H1 (cell line): ENCODE measurements around the gene ARRB1. TPM values are rescaled to one million over a fixed set of nuclear protein-coding genes. Genes with fewer than 3 reads are reported as not detected.

Experiments
- CTCF ChIA-PET: fragments of 300-600 bp; sonication (Branson Sonifier 250); formaldehyde crosslinking; loops from one replicate; lab custom pipeline; 2021; ENCODE audit not compliant: partially characterized antibody; lab: Charles Lee
- POLR2A ChIA-PET: fragments of 300-600 bp; sonication (Branson Sonifier 250); formaldehyde crosslinking; loops from one replicate; lab custom pipeline; 2021; ENCODE audit warnings: inconsistent platforms; ENCODE audit not compliant: partially characterized antibody; lab: Charles Lee
- DNase-seq, 2 experiments: peaks; one replicate each; pipeline versions ENCODE4 v3.0.0 to v3.0.0-alpha.2; 2010 to 2022; ENCODE audit warnings: low spot score in 2 of 2, low read depth in 1 of 2, mixed read lengths in 1 of 2
- FAIRE-seq: peaks from 2 replicates; lab custom pipeline; 2011; peaks lifted over from hg19 to GRCh38; lab: Jason Lieb, UNC
- H2AFZ ChIP-seq: 2 replicates; pipeline ENCODE4 v1.8.1; 2012; ENCODE audit warnings: low read length, inconsistent platforms
- H2AK5ac ChIP-seq: 2 replicates; pipeline ENCODE4 v1.6.1; 2013; ENCODE audit warnings: low read depth, low read length
- H2BK120ac ChIP-seq: replicated peaks from 2 replicates; pipeline ENCODE3; 2013; ENCODE audit warnings: low read depth, low read length, inconsistent platforms
- H2BK12ac ChIP-seq: 2 replicates; pipeline ENCODE4 v1.6.1; 2013; ENCODE audit warnings: low read depth, low read length
- H2BK15ac ChIP-seq: 2 replicates; pipeline ENCODE4 v1.6.1; 2013; ENCODE audit warnings: low read length
- H2BK20ac ChIP-seq: 2 replicates; pipeline ENCODE4 v1.6.1; 2013; ENCODE audit warnings: low read length
- H2BK5ac ChIP-seq: 2 replicates; pipeline ENCODE4 v1.6.1; 2013; ENCODE audit warnings: low read depth, low read length
- H3K14ac ChIP-seq: 2 replicates; pipeline ENCODE4 v1.6.1; 2013; ENCODE audit warnings: inconsistent platforms; ENCODE audit not compliant: insufficient read length
- H3K18ac ChIP-seq: 2 replicates; pipeline ENCODE4 v1.6.1; 2013; ENCODE audit warnings: low read length; ENCODE audit errors: extremely low read depth
- H3K23ac ChIP-seq: 2 replicates; pipeline ENCODE4 v1.6.1; 2013; ENCODE audit warnings: inconsistent platforms; ENCODE audit not compliant: insufficient read length
- H3K23me2 ChIP-seq: 2 replicates; pipeline ENCODE4 v1.6.1; 2013; ENCODE audit warnings: low read depth, low read length
- H3K27ac ChIP-seq: 2 replicates; pipeline ENCODE4 v1.6.1; 2011; ENCODE audit warnings: low read depth, low read length, inconsistent platforms
- H3K27me3 ChIP-seq, 4 experiments: replicated peaks in 1 of 4; 1 replicate in 1 of 4; 2 replicates in 3 of 4; pipeline versions ENCODE4 v1.6.1 to v1.8.1; 2011 to 2013; ENCODE audit warnings: low read length in 3 of 4, mild to moderate bottlenecking in 3 of 4, inconsistent platforms in 2 of 4, mixed read lengths in 2 of 4, moderate library complexity in 1 of 4; ENCODE audit not compliant: control insufficient read depth in 3 of 4, insufficient read depth in 3 of 4; ENCODE audit errors: extremely low read depth in 1 of 4
- H3K36me3 ChIP-seq, 4 experiments: 2 replicates each; pipeline versions ENCODE4 v1.6.1 to v1.8.1; 2011 to 2013; ENCODE audit warnings: mild to moderate bottlenecking in 4 of 4, low read length in 3 of 4, moderate library complexity in 2 of 4, control low read depth in 1 of 4, inconsistent platforms in 1 of 4; ENCODE audit not compliant: insufficient read depth in 4 of 4, control insufficient read depth in 2 of 4
- H3K4ac ChIP-seq: replicated peaks from 2 replicates; pipeline ENCODE3; 2013; ENCODE audit warnings: low read length, low read depth, mixed read lengths, inconsistent platforms; ENCODE audit not compliant: insufficient read length
- H3K4me1 ChIP-seq, 4 experiments: replicated peaks in 1 of 4; 1 replicate in 1 of 4; 2 replicates in 3 of 4; pipeline versions ENCODE4 v1.6.1 to v1.8.1; 2011 to 2013; ENCODE audit warnings: low read length in 3 of 4, inconsistent platforms in 2 of 4, mixed read lengths in 1 of 4; ENCODE audit not compliant: insufficient read depth in 4 of 4, control insufficient read depth in 3 of 4
- H3K4me2 ChIP-seq, 2 experiments: 2 replicates each; pipeline versions ENCODE4 v1.6.1 to v1.8.1; 2011 to 2013; ENCODE audit warnings: low read depth in 2 of 2, low read length in 2 of 2, control low read depth in 1 of 2, inconsistent platforms in 1 of 2, mild to moderate bottlenecking in 1 of 2; ENCODE audit not compliant: insufficient read depth in 1 of 2
- H3K4me3 ChIP-seq, 4 experiments: fragments of 200-600, 300-600 bp in 1 of 4; sonication (generic), shearing (Covaris generic), sonication (Bioruptor Twin) in 1 of 4; 2 replicates each; pipeline versions ENCODE4 v1.5.1 to v1.8.1; 2011 to 2016; ENCODE audit warnings: low read length in 4 of 4, low read depth in 3 of 4, control low read depth in 2 of 4, inconsistent platforms in 2 of 4, mild to moderate bottlenecking in 2 of 4, mixed read lengths in 1 of 4, moderate library complexity in 1 of 4; ENCODE audit not compliant: insufficient read depth in 2 of 4; ENCODE audit errors: extremely low read depth in 1 of 4
- H3K56ac ChIP-seq: replicated peaks from 2 replicates; pipeline ENCODE3; 2013; ENCODE audit warnings: low read depth, mild to moderate bottlenecking, mixed read lengths, low read length, inconsistent platforms; ENCODE audit not compliant: insufficient read length
- H3K79me1 ChIP-seq: 2 replicates; pipeline ENCODE4 v1.6.1; 2013; ENCODE audit warnings: low read depth, low read length, control low read depth
- H3K79me2 ChIP-seq, 2 experiments: 2 replicates each; pipeline versions ENCODE4 v1.6.1 to v1.8.1; 2012 to 2013; ENCODE audit warnings: low read length in 2 of 2, mild to moderate bottlenecking in 2 of 2, inconsistent platforms in 1 of 2; ENCODE audit not compliant: insufficient read depth in 2 of 2, control insufficient read depth in 1 of 2
- H3K9ac ChIP-seq, 4 experiments: replicated peaks in 1 of 4; 1 replicate in 1 of 4; 2 replicates in 3 of 4; pipeline versions ENCODE4 v1.6.1 to v1.8.1; 2011 to 2013; ENCODE audit warnings: low read depth in 3 of 4, low read length in 3 of 4, control low read depth in 2 of 4, mild to moderate bottlenecking in 2 of 4, moderate library complexity in 2 of 4, inconsistent platforms in 1 of 4; ENCODE audit errors: extremely low read depth in 1 of 4
- H3K9me3 ChIP-seq, 2 experiments: 2 replicates each; pipeline versions ENCODE4 v1.6.1 to v1.8.1; 2012 to 2013; ENCODE audit warnings: mild to moderate bottlenecking in 2 of 2, moderate library complexity in 2 of 2, control low read depth in 1 of 2, inconsistent platforms in 1 of 2, low read depth in 1 of 2, low read length in 1 of 2, mixed read lengths in 1 of 2; ENCODE audit not compliant: insufficient read depth in 2 of 2
- H4K20me1 ChIP-seq, 2 experiments: replicated peaks in 1 of 2; 2 replicates each; pipeline versions ENCODE3 to v1.8.1; 2011 to 2013; ENCODE audit warnings: inconsistent platforms in 2 of 2, low read length in 2 of 2, mild to moderate bottlenecking in 1 of 2; ENCODE audit not compliant: insufficient read depth in 2 of 2, control insufficient read depth in 1 of 2
- H4K5ac ChIP-seq: 2 replicates; pipeline ENCODE4 v1.6.1; 2013; ENCODE audit warnings: low read length, low read depth, mixed read lengths, inconsistent platforms; ENCODE audit not compliant: insufficient read length
- H4K8ac ChIP-seq: 2 replicates; pipeline ENCODE4 v1.8.0; 2013; ENCODE audit warnings: mild to moderate bottlenecking, moderate library complexity, low read length, inconsistent platforms; ENCODE audit not compliant: insufficient read depth; ENCODE audit errors: extremely low read depth
- H4K91ac ChIP-seq: replicated peaks from 2 replicates; pipeline ENCODE3; 2013; ENCODE audit warnings: low read length, mixed read lengths, inconsistent platforms; ENCODE audit not compliant: insufficient read length
- polyA plus RNA-seq, 7 experiments: library from polyadenylated mRNA; depleted of rRNA in 3 of 7; stranded (reverse) in 5 of 7; unstranded in 2 of 7; fragments of >200 nt in 5 of 7; fragments of 200-250 nt in 2 of 7; gene quantifications; 1 replicate in 5 of 7; 2 replicates in 1 of 7; 4 replicates in 1 of 7; pipeline versions ENCODE4 v1.2.1 to v1.2.3, GENCODE V29; 2011 to 2013; ENCODE audit warnings: missing spikeins in 2 of 7, mixed read lengths in 2 of 7
- total RNA-seq: library from RNA; stranded (reverse); fragmentation: NEBNext Ultra II Directional; extraction: Animal tissue kit (Norgen Biotek cat#: 25700); gene quantifications from 2 replicates; pipeline ENCODE4 v1.2.1, GENCODE V29; 2021
- TF ChIP-seq, protein P1 (sequence below): IDR thresholded peaks from 2 replicates; pipeline ENCODE4 v1.6.1; 2011; ENCODE audit warnings: low read length, improper control_type of control experiment

ARRB1 gene
- total and polyA plus RNA-seq, 2 of the 8 experiments (the other 6 are each of a cell fraction or from before 2014, with no cell fraction given): 9.4 to 31.8 TPM

DNA sequence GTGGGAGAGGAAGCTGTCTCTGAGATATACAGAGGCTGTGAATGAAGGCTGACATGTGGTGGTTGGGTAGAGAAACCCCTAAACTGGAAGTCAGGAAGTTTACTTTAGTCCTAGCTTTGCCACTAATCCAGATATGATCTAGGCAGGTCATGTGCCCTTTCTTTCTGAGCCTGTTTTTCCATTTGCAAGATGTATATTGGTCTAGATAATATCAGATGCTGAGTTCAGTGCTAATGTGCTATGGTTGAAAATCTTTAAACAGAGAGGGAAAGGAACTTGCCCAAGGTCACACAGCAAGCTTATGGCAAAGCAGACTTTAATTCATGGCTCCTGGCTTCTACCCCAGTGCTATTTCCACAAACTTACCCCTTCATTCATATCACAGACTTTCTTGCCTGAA lies 136.6 kb downstream of the ARRB1 start:
- Histone ChIP-seq H3K79me1 (no peaks in the 10 kb centered on the region), H3K27me3 (no peaks in the 10 kb centered on the region; a peak in 2 of 7 replicates), H3K9ac (no peak overlapping the region), H3K4me2 (no peak overlapping the region), H3K18ac (no peak overlapping the region), H4K20me1 (no peaks in the 10 kb centered on the region), H2BK5ac (no peak overlapping the region), H4K8ac (no peak overlapping the region), H3K79me2 (no peaks in the 10 kb centered on the region), H3K14ac (no peak overlapping the region), H3K23ac (no peak overlapping the region), H4K91ac (no peak overlapping the region), H3K4me1 (no peaks in the 10 kb centered on the region), H2AFZ (no peak overlapping the region), H4K5ac (no peak overlapping the region), H3K56ac (no peak overlapping the region), H3K27ac (no peak overlapping the region), H2AK5ac (no peak overlapping the region), H3K4me3 (no peak overlapping the region), H3K23me2 (no peaks in the 10 kb centered on the region; the same call in 1 of the 2 replicates), H2BK15ac (no peak overlapping the region)
- DNase-seq: no peak
- POLR2A ChIA-PET: interaction anchor here (1.5 kb wide), 1 partner anchor 9 kb away, joined by 6 read pairs; no protein-coding TSS in a partner anchor
- no peak for FAIRE-seq
- TF ChIP-seq, protein P1, sequence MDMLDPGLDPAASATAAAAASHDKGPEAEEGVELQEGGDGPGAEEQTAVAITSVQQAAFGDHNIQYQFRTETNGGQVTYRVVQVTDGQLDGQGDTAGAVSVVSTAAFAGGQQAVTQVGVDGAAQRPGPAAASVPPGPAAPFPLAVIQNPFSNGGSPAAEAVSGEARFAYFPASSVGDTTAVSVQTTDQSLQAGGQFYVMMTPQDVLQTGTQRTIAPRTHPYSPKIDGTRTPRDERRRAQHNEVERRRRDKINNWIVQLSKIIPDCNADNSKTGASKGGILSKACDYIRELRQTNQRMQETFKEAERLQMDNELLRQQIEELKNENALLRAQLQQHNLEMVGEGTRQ: no peak
- TF ChIP-seq, all 59 proteins: peak for 0
- no peak overlapping the region for H2BK20ac ChIP-seq
- no peak overlapping the region for H2BK120ac ChIP-seq
- CTCF ChIA-PET: interaction anchor here (0.6 to 45.7 kb wide), 17 partner anchors 10 to 200 kb away, joined by 3 to 726 read pairs (median 5); partner anchors contain the start of gene TPBGL
- H3K36me3 ChIP-seq: no peaks in the 10 kb centered on the region
- H3K9me3 ChIP-seq: no peaks in the 10 kb centered on the region
- no peak overlapping the region for H3K4ac ChIP-seq
- H2BK12ac ChIP-seq: no peak overlapping the region
